ENCODE results near the gene MARCHF10. TPM values are rescaled to one million over a fixed set of nuclear protein-coding genes. Genes with fewer than 3 reads are reported as not detected.

MARCHF10 gene
- polyA plus RNA-seq, 1 donor from 2014 or later: 0.27 TPM

- Histone ChIP-seq H3K9ac (ENCODE audit: low read length) (no peak overlapping the region), H3K4me2 (ENCODE audit: low read length) (no peak overlapping the region), H3K27ac (ENCODE audit: low read length) (no peak overlapping the region), H4K20me1 (ENCODE audit: insufficient read depth) (no peaks in the 10 kb centered on the region), H3K9me2 (ENCODE audit: insufficient read depth, low read length) (no peaks in the 10 kb centered on the region), H3F3A (ENCODE audit: insufficient read depth, low read length, poor library complexity, severe bottlenecking) (no peaks in the 10 kb centered on the region), H3K79me2 (replicated peaks; ENCODE audit: insufficient read depth, low read length) (no peaks in the 10 kb centered on the region), H3K4me3 (ENCODE audit: low read length) (no peak overlapping the region), H2AFZ (ENCODE audit: low read depth, low read length) (no peak overlapping the region), H3K27me3 (ENCODE audit: insufficient read depth, low read depth, low read length) (no peaks in the 10 kb centered on the region), H3K36me3 (ENCODE audit: insufficient read depth, low read length) (no peaks in the 10 kb centered on the region), H3K9me3 (ENCODE audit: low read length) (no peaks in the 10 kb centered on the region)
- TF ChIP-seq EZH2 (IDR thresholded peaks at IDR 0.05; ENCODE audit: borderline replicate concordance, insufficient read depth, low read length, poor library complexity, severe bottlenecking): no peak
- no peak for TF ChIP-seq TAF1 (IDR thresholded peaks at IDR 0.05; ENCODE audit: low read depth)
Observed at GRCh38 chr17:62672957-62673356, 135.2 kb downstream of the MARCHF10 start.

GRCh38 chr17:62671553-62671952 lies 136.6 kb downstream of the MARCHF10 start:
- TF ChIP-seq MXI1 (conservative IDR thresholded peaks at IDR 0.05; ENCODE audit: poor library complexity, severe bottlenecking) (no peak), REST (IDR thresholded peaks at IDR 0.05; ENCODE audit: borderline replicate concordance) (no peak), SMC3 (conservative IDR thresholded peaks at IDR 0.05; ENCODE audit: poor library complexity) (no peak), POLR2AphosphoS5 (IDR thresholded peaks at IDR 0.05) (no peak), EZH2 (IDR thresholded peaks at IDR 0.05; ENCODE audit: borderline replicate concordance, insufficient read depth, low read length, poor library complexity, severe bottlenecking) (no peak), EP300 (conservative IDR thresholded peaks at IDR 0.05; ENCODE audit: poor library complexity, severe bottlenecking) (no peak), TAF1 (IDR thresholded peaks at IDR 0.05; ENCODE audit: low read depth) (no peak), CTCF (IDR thresholded peaks at IDR 0.05; ENCODE audit: poor library complexity, severe bottlenecking) (no peak), RAD21 (conservative IDR thresholded peaks at IDR 0.05) (no peak)
- H2AFZ ChIP-seq (ENCODE audit: low read depth, low read length): no peak overlapping the region
- H3K27me3 ChIP-seq (ENCODE audit: insufficient read depth, low read depth, low read length): no peaks in the 10 kb centered on the region
- H3K27ac ChIP-seq (ENCODE audit: low read length): no peak overlapping the region
- no peak overlapping the region for H3K4me3 ChIP-seq (ENCODE audit: low read length)
- H4K20me1 ChIP-seq (ENCODE audit: insufficient read depth): no peaks in the 10 kb centered on the region
- H3K9me3 ChIP-seq (ENCODE audit: low read length): no peaks in the 10 kb centered on the region
- no peak overlapping the region for H3K9ac ChIP-seq (ENCODE audit: low read length)
- H3K9me2 ChIP-seq (ENCODE audit: insufficient read depth, low read length): no peaks in the 10 kb centered on the region
- no peaks in the 10 kb centered on the region for H3F3A ChIP-seq (ENCODE audit: insufficient read depth, low read length, poor library complexity, severe bottlenecking)
- H3K79me2 ChIP-seq (replicated peaks; ENCODE audit: insufficient read depth, low read length): no peaks in the 10 kb centered on the region
- no peak overlapping the region for H3K4me2 ChIP-seq (ENCODE audit: low read length)
- no peaks in the 10 kb centered on the region for H3K36me3 ChIP-seq (ENCODE audit: insufficient read depth, low read length)

All from neural cell (in vitro differentiated cells).